AG10803 (cell line): ENCODE data around the gene ARR3.

Source experiments
- DNase-seq: peaks from one replicate; pipeline ENCODE4 v3.0.0; 2010; ENCODE audit warnings: low read depth
- H3K4me3 ChIP-seq: 2 replicates; pipeline ENCODE4 v1.5.1; 2011; ENCODE audit warnings: mild to moderate bottlenecking, low read length, control low read depth
- TF ChIP-seq, protein P1 (sequence below): conservative IDR thresholded peaks from 2 replicates; pipeline ENCODE4 v1.5.1; 2011; ENCODE audit warnings: mild to moderate bottlenecking, low read length, control low read depth, inconsistent platforms

Gene ARR3

DNA sequence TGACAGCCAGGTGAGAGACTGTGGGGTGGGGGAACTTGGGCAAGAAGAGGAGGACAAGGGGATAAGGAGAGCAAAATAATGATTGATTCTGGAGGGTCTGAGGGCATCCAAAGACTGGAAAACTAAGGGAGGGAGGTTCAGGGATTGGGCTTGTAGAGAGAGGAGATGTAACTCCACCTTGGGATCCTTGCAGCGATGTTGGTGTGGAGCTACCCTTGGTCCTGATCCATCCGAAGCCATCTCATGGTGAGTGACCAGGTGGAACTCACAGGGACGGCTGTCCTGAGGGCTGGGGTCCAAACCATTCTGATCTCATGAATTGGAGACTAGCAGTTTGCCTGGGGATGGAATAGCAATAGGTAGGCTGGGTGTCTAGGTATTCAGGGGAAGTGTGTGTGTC lies 12.4 kb downstream of the ARR3 start:
- H3K4me3 ChIP-seq, result no peak overlapping the region
- DNase-seq, result no peak
- TF ChIP-seq, protein P1, sequence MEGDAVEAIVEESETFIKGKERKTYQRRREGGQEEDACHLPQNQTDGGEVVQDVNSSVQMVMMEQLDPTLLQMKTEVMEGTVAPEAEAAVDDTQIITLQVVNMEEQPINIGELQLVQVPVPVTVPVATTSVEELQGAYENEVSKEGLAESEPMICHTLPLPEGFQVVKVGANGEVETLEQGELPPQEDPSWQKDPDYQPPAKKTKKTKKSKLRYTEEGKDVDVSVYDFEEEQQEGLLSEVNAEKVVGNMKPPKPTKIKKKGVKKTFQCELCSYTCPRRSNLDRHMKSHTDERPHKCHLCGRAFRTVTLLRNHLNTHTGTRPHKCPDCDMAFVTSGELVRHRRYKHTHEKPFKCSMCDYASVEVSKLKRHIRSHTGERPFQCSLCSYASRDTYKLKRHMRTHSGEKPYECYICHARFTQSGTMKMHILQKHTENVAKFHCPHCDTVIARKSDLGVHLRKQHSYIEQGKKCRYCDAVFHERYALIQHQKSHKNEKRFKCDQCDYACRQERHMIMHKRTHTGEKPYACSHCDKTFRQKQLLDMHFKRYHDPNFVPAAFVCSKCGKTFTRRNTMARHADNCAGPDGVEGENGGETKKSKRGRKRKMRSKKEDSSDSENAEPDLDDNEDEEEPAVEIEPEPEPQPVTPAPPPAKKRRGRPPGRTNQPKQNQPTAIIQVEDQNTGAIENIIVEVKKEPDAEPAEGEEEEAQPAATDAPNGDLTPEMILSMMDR, result no peak

DNA sequence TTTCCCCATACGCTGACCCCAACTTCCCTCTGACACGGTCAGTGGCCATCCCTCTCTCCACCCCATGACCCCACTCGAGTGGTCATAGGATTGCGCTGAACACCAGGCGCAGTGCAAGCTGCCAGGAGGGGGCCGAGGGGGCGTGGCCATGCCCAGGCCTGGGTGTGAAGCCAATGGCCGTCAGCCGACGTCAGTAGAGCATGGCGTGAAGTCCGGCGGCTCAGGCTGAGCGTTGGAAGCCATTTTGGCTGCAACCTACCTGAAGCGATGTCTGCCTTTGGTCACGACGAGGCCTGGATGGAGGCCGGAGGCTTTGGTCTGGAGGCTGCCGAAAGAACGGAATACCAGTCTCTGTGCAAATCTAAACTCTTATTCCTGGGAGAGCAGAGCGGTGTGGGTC lies 13.8 kb downstream of the ARR3 start, which contains the start of gene RAB41:
RAB41 (plus strand) TSS at position 222 of the 400 bp plus-strand sequence; CDS start at position 268, 46 bp downstream.
- no peak for DNase-seq
- TF ChIP-seq, protein P1, result no peak
- H3K4me3 ChIP-seq, result no peak within 1 kb of the TSS

DNA sequence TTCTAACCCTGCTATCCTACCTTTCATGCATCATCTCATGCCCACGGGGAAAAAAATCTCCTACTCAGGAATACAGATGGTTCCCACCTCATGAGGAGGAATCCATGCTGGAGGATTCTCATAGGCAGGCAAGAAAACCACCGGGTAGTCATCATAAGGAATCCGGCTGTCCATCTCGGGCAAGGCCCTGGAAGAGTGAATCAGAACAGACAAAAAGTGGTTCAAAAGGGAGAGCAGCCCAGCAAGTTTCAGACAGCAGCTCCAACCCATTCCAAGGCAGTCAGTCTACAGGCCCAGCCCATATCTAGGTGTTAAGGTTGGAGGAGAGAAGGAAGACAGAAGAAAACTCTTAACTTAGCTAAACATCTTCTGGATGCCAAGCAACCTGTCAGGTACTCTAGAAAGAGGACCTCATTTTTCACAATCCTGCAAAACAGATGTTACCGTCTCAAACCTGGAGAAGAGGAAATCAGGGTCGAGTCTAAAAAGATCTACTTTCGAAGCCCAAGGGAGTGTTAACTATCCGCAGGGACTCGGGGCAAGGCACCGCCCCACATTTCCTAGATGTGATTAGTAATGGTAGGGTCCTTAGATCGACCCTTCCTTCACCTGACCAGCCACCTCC lies 21.1 kb downstream of the ARR3 start:
- DNase-seq, result no peak
- TF ChIP-seq, protein P1, result no peak
- peak overlapping the region; percentile 81 for H3K4me3 ChIP-seq

DNA sequence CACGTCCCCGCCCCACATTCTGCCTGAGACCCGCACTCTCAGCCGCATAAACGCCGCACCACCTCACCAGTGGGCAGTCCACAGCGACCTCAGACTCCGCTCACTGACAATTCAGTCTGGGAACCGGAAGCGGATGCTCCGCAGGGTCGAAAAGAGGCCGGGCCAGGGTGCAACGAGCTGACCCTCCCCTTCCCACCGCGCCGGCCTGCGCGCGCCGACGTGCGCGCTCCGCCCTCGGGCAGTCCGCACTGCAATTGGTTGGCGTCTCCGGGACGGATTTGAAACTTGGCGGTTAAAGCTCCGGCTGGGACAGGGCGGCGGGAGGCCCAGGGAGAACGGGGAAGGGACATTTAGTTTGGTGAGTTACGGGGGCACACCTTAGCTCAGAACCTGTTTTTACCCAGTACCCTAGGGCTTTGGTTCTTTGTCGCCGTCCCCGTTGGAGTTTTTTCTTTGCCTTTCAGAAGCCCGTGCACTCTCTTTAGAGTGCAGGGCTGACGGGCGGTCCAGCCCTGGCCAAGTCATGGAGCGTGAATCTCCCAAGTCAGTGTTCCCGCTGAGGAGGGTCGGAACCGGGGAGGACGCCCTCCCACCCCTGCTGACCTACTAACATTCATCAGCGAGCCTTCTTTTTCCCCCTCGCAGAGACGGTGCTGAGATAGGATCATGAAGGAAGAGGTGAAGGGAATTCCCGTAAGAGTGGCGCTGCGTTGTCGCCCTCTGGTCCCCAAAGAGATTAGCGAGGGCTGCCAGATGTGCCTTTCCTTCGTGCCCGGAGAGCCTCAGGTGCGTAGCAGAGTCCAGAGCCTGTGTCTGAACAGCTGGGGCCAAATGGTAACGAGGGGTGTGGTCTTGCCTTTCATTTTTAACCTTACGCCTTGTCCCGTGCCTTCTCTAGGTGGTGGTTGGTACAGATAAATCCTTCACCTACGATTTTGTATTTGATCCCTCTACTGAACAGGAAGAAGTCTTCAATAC lies 21.9 kb downstream of the ARR3 start, which contains the start of the genes KIF4A and PDZD11:
KIF4A (plus strand) TSS at position 312 of the 978 bp plus-strand sequence; CDS start at position 667, 355 bp downstream.
PDZD11 (minus strand) TSS at position 135 of the 978 bp plus-strand sequence. CDS start 586 bp downstream, outside the sequence.
- peak; percentile 75 for DNase-seq
- peak within 1 kb of the TSS; percentile 81 for H3K4me3 ChIP-seq
- TF ChIP-seq, protein P1, result no peak

DNA sequence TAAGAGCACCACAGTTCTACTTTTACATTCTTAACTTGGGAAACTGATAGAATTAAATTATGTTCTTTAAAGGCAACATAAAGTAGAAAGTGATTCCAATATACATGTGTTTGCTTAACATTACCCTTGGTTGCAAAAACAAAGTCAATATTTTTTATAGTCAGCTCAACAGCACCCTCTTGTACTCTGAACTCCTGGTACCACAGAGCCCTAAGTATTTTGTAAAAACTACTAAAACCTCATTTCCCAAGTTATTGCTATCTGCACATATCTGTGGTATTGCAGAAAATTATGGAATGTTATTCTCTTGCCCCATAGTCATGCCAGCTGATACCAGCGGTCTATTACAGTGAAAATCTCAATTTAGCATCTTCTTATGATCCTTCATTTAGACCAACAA lies 24.7 kb downstream of the ARR3 start:
- no peak overlapping the region for H3K4me3 ChIP-seq
- TF ChIP-seq, protein P1, result no peak
- DNase-seq, result peak; percentile 27

DNA sequence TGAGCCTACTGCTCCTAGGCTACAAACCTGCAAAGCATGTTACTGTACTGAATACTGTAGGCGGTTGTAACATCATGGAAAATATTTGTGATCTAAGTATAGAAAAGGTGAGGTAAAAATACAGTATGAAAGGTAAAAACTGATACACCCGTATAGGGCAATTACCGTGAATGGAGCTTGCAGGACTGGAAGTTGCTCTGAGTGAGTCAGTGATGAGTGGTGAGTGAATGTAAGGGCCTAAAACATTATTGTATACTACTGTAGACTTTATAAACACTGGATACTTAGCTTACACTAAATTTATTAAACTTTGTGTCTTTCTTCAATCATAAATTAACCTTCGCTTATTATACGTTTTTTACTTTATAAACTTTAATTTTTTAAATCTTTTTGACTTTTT lies 25.5 kb downstream of the ARR3 start:
- TF ChIP-seq, protein P1, result no peak
- no peak for DNase-seq
- no peak overlapping the region for H3K4me3 ChIP-seq
